Neuronal stem cell (in vitro differentiated cells): ENCODE measurements around the gene SLC1A5.
"Not testable (repeated sequence)": the region's sequence is repeated elsewhere in the genome, so short reads cannot be mapped to it uniquely, and the experiment has no call there.

Experiments
- DNase-seq: peaks from one replicate; pipeline ENCODE4 v3.0.0-alpha.2; 2013; ENCODE audit warnings: low spot score
- H2AFZ ChIP-seq: one replicate; pipeline ENCODE4 v1.6.1; 2013; ENCODE audit warnings: mild to moderate bottlenecking, low read length, inconsistent platforms
- H2AK5ac ChIP-seq: 2 replicates; pipeline ENCODE4 v1.6.1; 2013; ENCODE audit warnings: low read depth, mild to moderate bottlenecking, inconsistent platforms, low read length, moderate library complexity, mixed read lengths
- H2BK120ac ChIP-seq: 2 replicates; pipeline ENCODE4 v1.6.1; 2013; ENCODE audit warnings: low read depth, mild to moderate bottlenecking, inconsistent platforms, low read length, moderate library complexity, mixed read lengths
- H2BK12ac ChIP-seq: one replicate; pipeline ENCODE4 v1.6.1; 2013; ENCODE audit warnings: low read length, inconsistent platforms
- H2BK15ac ChIP-seq: 2 replicates; pipeline ENCODE4 v1.6.1; 2013; ENCODE audit warnings: mild to moderate bottlenecking, low read length, inconsistent platforms, mixed read lengths
- H2BK5ac ChIP-seq: one replicate; pipeline ENCODE4 v1.6.1; 2013; ENCODE audit warnings: inconsistent platforms, mild to moderate bottlenecking, low read length, moderate library complexity
- H3K14ac ChIP-seq: one replicate; pipeline ENCODE4 v1.6.1; 2013; ENCODE audit warnings: low read length, inconsistent platforms
- H3K18ac ChIP-seq: 2 replicates; pipeline ENCODE4 v1.6.1; 2013; ENCODE audit warnings: low read length, inconsistent platforms
- H3K23ac ChIP-seq: 2 replicates; pipeline ENCODE4 v1.6.1; 2013; ENCODE audit warnings: low read depth, mild to moderate bottlenecking, mixed read lengths, low read length, inconsistent platforms; ENCODE audit not compliant: poor library complexity
- H3K27ac ChIP-seq: replicated peaks from 3 replicates; pipeline ENCODE4 v1.5.1; 2013; ENCODE audit warnings: low read length, inconsistent platforms
- H3K27me3 ChIP-seq, 3 experiments: 2 replicates each; pipeline ENCODE4 v1.6.1; 2013; ENCODE audit warnings: low read length in 3 of 3, mild to moderate bottlenecking in 2 of 3, inconsistent platforms in 1 of 3, low read depth in 1 of 3, mixed read lengths in 1 of 3, moderate library complexity in 1 of 3; ENCODE audit not compliant: control insufficient read depth in 3 of 3, insufficient read depth in 3 of 3
- H3K36me3 ChIP-seq, 2 donors: replicated peaks in 1 of 2; 2 replicates each; pipeline ENCODE4 v1.6.1; 2013; ENCODE audit warnings: low read length in 2 of 2; ENCODE audit not compliant: control insufficient read depth in 2 of 2, insufficient read depth in 2 of 2
- H3K4ac ChIP-seq: 2 replicates; pipeline ENCODE4 v1.6.1; 2013; ENCODE audit warnings: inconsistent platforms, mild to moderate bottlenecking, low read length, moderate library complexity
- H3K4me1 ChIP-seq, 2 donors: 1 replicate in 1 of 2; 2 replicates in 1 of 2; pipeline ENCODE4 v1.6.1; 2013; ENCODE audit warnings: low read length in 2 of 2, low read depth in 1 of 2; ENCODE audit not compliant: control insufficient read depth in 2 of 2, insufficient read depth in 1 of 2
- H3K4me2 ChIP-seq: one replicate; pipeline ENCODE4 v1.6.1; 2013; ENCODE audit warnings: mild to moderate bottlenecking, low read length, inconsistent platforms; ENCODE audit not compliant: insufficient read depth, poor library complexity, severe bottlenecking
- H3K4me3 ChIP-seq, 2 donors: 2 replicates each; pipeline ENCODE4 v1.5.1; 2013; ENCODE audit warnings: low read length in 2 of 2, mild to moderate bottlenecking in 2 of 2, inconsistent platforms in 1 of 2, moderate library complexity in 1 of 2
- H3K79me1 ChIP-seq: one replicate; pipeline ENCODE4 v1.6.1; 2013; ENCODE audit warnings: low read depth, mild to moderate bottlenecking, inconsistent platforms, low read length, moderate library complexity
- H3K9ac ChIP-seq: one replicate; pipeline ENCODE4 v1.6.1; 2013; ENCODE audit warnings: mild to moderate bottlenecking, low read depth, low read length, inconsistent platforms; ENCODE audit not compliant: poor library complexity
- H3K9me3 ChIP-seq, 2 donors: replicated peaks in 1 of 2; 2 replicates each; pipeline versions ENCODE3 to v1.6.1; 2013; ENCODE audit warnings: low read length in 2 of 2, mild to moderate bottlenecking in 2 of 2, inconsistent platforms in 1 of 2, low read depth in 1 of 2, mixed read lengths in 1 of 2, moderate library complexity in 1 of 2; ENCODE audit not compliant: control insufficient read depth in 2 of 2, insufficient read depth in 1 of 2
- H4K8ac ChIP-seq: one replicate; pipeline ENCODE4 v1.6.1; 2013; ENCODE audit warnings: low read depth, mild to moderate bottlenecking, inconsistent platforms, low read length, moderate library complexity
- H4K91ac ChIP-seq: one replicate; pipeline ENCODE4 v1.6.1; 2013; ENCODE audit warnings: low read length, low read depth, mild to moderate bottlenecking, inconsistent platforms; ENCODE audit not compliant: poor library complexity
- WGBS, 2 donors: extraction: QIAGEN DNeasy Blood & Tissue Kit; methylation state at CpG; one replicate each; pipeline ENCODE4 v1.1.7; 2013; ENCODE audit warnings: missing lambda C conversion rate in 2 of 2, mixed read lengths in 1 of 2; ENCODE audit not compliant: insufficient read length in 2 of 2, insufficient replicate concordance in 1 of 2; ENCODE audit errors: extremely low coverage in 2 of 2; 5-methylcytosine and 5-hydroxymethylcytosine counted together

SLC1A5 gene

GRCh38 chr19:46823049-46823448, 34.7 kb upstream of the SLC1A5 start:
- no peak overlapping the region for H3K9ac ChIP-seq
- H3K18ac ChIP-seq, result no peak overlapping the region
- no peaks in the 10 kb centered on the region for H3K27me3 ChIP-seq
- no peak overlapping the region for H3K4me3 ChIP-seq
- DNase-seq, result no peak
- no peak overlapping the region for H4K8ac ChIP-seq
- no peak overlapping the region for H3K23ac ChIP-seq
- H3K4ac ChIP-seq, result no peak overlapping the region
- no peak overlapping the region for H3K27ac ChIP-seq
- no peak overlapping the region for H2BK15ac ChIP-seq
- peaks cover 2 to 4% of the 10 kb centered on the region in 2 donors for H3K9me3 ChIP-seq
- H3K4me1 ChIP-seq, result peaks cover 5 to 16% of the 10 kb centered on the region in 2 donors
- no peak overlapping the region for H2BK12ac ChIP-seq
- no peaks in the 10 kb centered on the region for H3K36me3 ChIP-seq
- no peak overlapping the region for H2BK120ac ChIP-seq
- H4K91ac ChIP-seq, result no peak overlapping the region
- no peaks in the 10 kb centered on the region for H3K79me1 ChIP-seq
- no CpG with 5 or more reads among the region's 6 CpGs for WGBS, 2 donors
- H2AK5ac ChIP-seq, result no peak overlapping the region
- no peak overlapping the region for H3K4me2 ChIP-seq
- no peak overlapping the region for H3K14ac ChIP-seq
- H2BK5ac ChIP-seq, result no peak overlapping the region
- H2AFZ ChIP-seq, result no peak overlapping the region

GRCh38 chr19:46822410-46822787, 34.0 kb upstream of the SLC1A5 start:
- H4K91ac ChIP-seq, H3K27ac ChIP-seq, H3K9ac ChIP-seq, H3K4me2 ChIP-seq, H4K8ac ChIP-seq, H3K79me1 ChIP-seq, H3K9me3 ChIP-seq, H2BK120ac ChIP-seq, H3K4ac ChIP-seq, DNase-seq, H3K23ac ChIP-seq, H3K36me3 ChIP-seq, H3K18ac ChIP-seq, H2BK15ac ChIP-seq, H2AK5ac ChIP-seq, H3K27me3 ChIP-seq, H2BK5ac ChIP-seq, H3K4me3 ChIP-seq, H3K14ac ChIP-seq, H2BK12ac ChIP-seq: not testable (repeated sequence)
- peaks cover 5 to 16% of the 10 kb centered on the region in 2 donors for H3K4me1 ChIP-seq
- H2AFZ ChIP-seq, result peak overlapping the region; percentile 24
- WGBS, 2 donors, result no CpG with 5 or more reads among the region's 4 CpGs

- H3K23ac ChIP-seq, result peak overlapping the region; percentile 85
- H4K91ac ChIP-seq, result no peak overlapping the region
- no peak for DNase-seq
- H2AK5ac ChIP-seq, result peak overlapping the region; percentile 88
- no peaks in the 10 kb centered on the region for H3K36me3 ChIP-seq
- H2AFZ ChIP-seq, result peak overlapping the region; percentile 61
- H2BK15ac ChIP-seq, result peak overlapping the region; percentile 92
- H3K9me3 ChIP-seq, result peaks cover 2 to 4% of the 10 kb centered on the region in 2 donors
- H2BK12ac ChIP-seq, result no peak overlapping the region
- H3K14ac ChIP-seq, result peak overlapping the region; percentile 63
- no peak overlapping the region for H3K4me3 ChIP-seq
- H3K27ac ChIP-seq, result no peak overlapping the region
- H3K4ac ChIP-seq, result no peak overlapping the region
- H3K27me3 ChIP-seq, result no peaks in the 10 kb centered on the region
- H3K79me1 ChIP-seq, result no peaks in the 10 kb centered on the region
- H3K4me2 ChIP-seq, result no peak overlapping the region
- peaks cover 5 to 16% of the 10 kb centered on the region in 2 donors for H3K4me1 ChIP-seq
- H4K8ac ChIP-seq, result no peak overlapping the region
- H3K9ac ChIP-seq, result peak overlapping the region; percentile 21
- peak overlapping the region; percentile 91 for H2BK120ac ChIP-seq
- WGBS, 2 donors, result no CpG with 5 or more reads among the region's 18 CpGs
- peak overlapping the region; percentile 91 for H3K18ac ChIP-seq
- H2BK5ac ChIP-seq, result peak overlapping the region; percentile 90
These were observed 33.4 kb upstream of the SLC1A5 start for GRCh38 chr19:46821512-46822409.

GRCh38 chr19:46818812-46819211, 30.4 kb upstream of the SLC1A5 start:
- no peak overlapping the region for H3K4ac ChIP-seq
- H3K4me2 ChIP-seq, result no peak overlapping the region
- no peaks in the 10 kb centered on the region for H3K36me3 ChIP-seq
- peaks cover 5 to 16% of the 10 kb centered on the region in 2 donors for H3K4me1 ChIP-seq
- H3K79me1 ChIP-seq, result no peaks in the 10 kb centered on the region
- no peak overlapping the region for H4K8ac ChIP-seq
- H3K27me3 ChIP-seq, result no peaks in the 10 kb centered on the region
- no peak overlapping the region for H2AK5ac ChIP-seq
- peaks cover 2 to 4% of the 10 kb centered on the region in 2 donors for H3K9me3 ChIP-seq
- no peak overlapping the region for H3K27ac ChIP-seq
- no peak overlapping the region for H2BK5ac ChIP-seq
- no peak overlapping the region for H4K91ac ChIP-seq
- no peak overlapping the region for H3K4me3 ChIP-seq
- no peak overlapping the region for H3K23ac ChIP-seq
- no peak overlapping the region for H2BK12ac ChIP-seq
- H3K9ac ChIP-seq, result no peak overlapping the region
- no peak overlapping the region for H2BK15ac ChIP-seq
- no peak for DNase-seq
- no CpG with 5 or more reads among the region's 2 CpGs for WGBS, 2 donors
- H3K14ac ChIP-seq, result no peak overlapping the region
- no peak overlapping the region for H2BK120ac ChIP-seq
- H2AFZ ChIP-seq, result peak overlapping the region; percentile 45
- H3K18ac ChIP-seq, result no peak overlapping the region
